SK-N-MC (cell line): ENCODE results near the gene SLC10A1.

Source experiments
- DNase-seq: peaks from one replicate; pipeline ENCODE4 v3.0.0-alpha.2; 2011; ENCODE audit warnings: low read depth, low spot score
- H3K27ac ChIP-seq: fragments of 200-600 bp; sonication (generic); 2 replicates; pipeline ENCODE4 v1.5.1; 2016; ENCODE audit warnings: mixed run types
- H3K36me3 ChIP-seq: fragments of 200-600 bp; sonication (generic); 2 replicates; pipeline ENCODE4 v1.6.1; 2017; ENCODE audit warnings: antibody characterized with exemption, low read length, mixed read lengths; ENCODE audit not compliant: insufficient read depth
- H3K4me3 ChIP-seq: fragments of 200-600 bp; sonication (generic); 2 replicates; pipeline ENCODE4 v1.5.1; 2016
- H3K9ac ChIP-seq: fragments of 200-600 bp; sonication (generic); 2 replicates; pipeline ENCODE4 v1.8.0; 2017; ENCODE audit warnings: mixed run types, mixed read lengths; ENCODE audit not compliant: insufficient read length
- H3K9me3 ChIP-seq: fragments of 200-600 bp; sonication (generic); 2 replicates; pipeline ENCODE4 v1.6.1; 2017; ENCODE audit warnings: low read depth, mild to moderate bottlenecking, antibody characterized with exemption, low read length, moderate library complexity, mixed read lengths
- EZH2 ChIP-seq: fragments of 200-600 bp; sonication (generic); IDR thresholded peaks from one replicate; pipeline ENCODE4 v1.6.1; 2017; ENCODE audit warnings: antibody characterized with exemption
- FOXP2 ChIP-seq: optimal IDR thresholded peaks from 2 replicates; pipeline ENCODE3; 2011; ENCODE audit warnings: mild to moderate bottlenecking, moderate library complexity; ENCODE audit not compliant: insufficient read depth; ENCODE audit errors: extremely low read length, control extremely low read depth
- POLR2AphosphoS5 ChIP-seq: IDR thresholded peaks from 2 replicates; pipeline ENCODE4 v1.6.1; 2012; ENCODE audit warnings: mild to moderate bottlenecking, low read depth, low read length, borderline replicate concordance

SLC10A1 gene

GRCh38 chr14:69768873-69769272 is 28.2 kb downstream of the SLC10A1 start:
- DNase-seq, result no peak
- TF ChIP-seq POLR2AphosphoS5 (no peak), FOXP2 (no peak), EZH2 (no peak)
- Histone ChIP-seq H3K4me3 (peak overlapping the region; percentile 100), H3K9ac (peak overlapping the region; percentile 100), H3K9me3 (no peaks in the 10 kb centered on the region), H3K36me3 (peaks cover 62% of the 10 kb centered on the region), H3K27ac (no peak overlapping the region)

- no peak for DNase-seq
- peak overlapping the region; percentile 100 for H3K9ac ChIP-seq
- no peaks in the 10 kb centered on the region for H3K9me3 ChIP-seq
- TF ChIP-seq FOXP2, result peak; percentile 86
- TF ChIP-seq POLR2AphosphoS5, result peak; percentile 26; the same call in 1 of the 2 replicates
- no peak for TF ChIP-seq EZH2
- peaks cover 49% of the 10 kb centered on the region for H3K36me3 ChIP-seq
- peak overlapping the region; percentile 100 for H3K4me3 ChIP-seq
- H3K27ac ChIP-seq, result peak overlapping the region; percentile 99
Measured at GRCh38 chr14:69767369-69767999, 29.6 kb downstream of the SLC10A1 start.

GRCh38 chr14:69766984-69767368 is 30.1 kb downstream of the SLC10A1 start, which contains the start of gene SRSF5:
Gene SRSF5 (plus strand): TSS chr14:69767142. CDS start chr14:69768157, 1,015 bp downstream.
- Histone ChIP-seq H3K4me3 (peak within 1 kb of the TSS; percentile 100), H3K9me3 (no peaks in the 10 kb centered on the region), H3K36me3 (peaks cover 43% of the 10 kb centered on the region), H3K9ac (peak within 1 kb of the TSS; percentile 100), H3K27ac (peak within 1 kb of the TSS; percentile 99)
- TF ChIP-seq FOXP2 (peak; percentile 92), EZH2 (no peak), POLR2AphosphoS5 (peak; percentile 99)
- peak; percentile 82 for DNase-seq

- H3K9me3 ChIP-seq, result no peaks in the 10 kb centered on the region
- H3K36me3 ChIP-seq, result peaks cover 13% of the 10 kb centered on the region
- H3K4me3 ChIP-seq, result no peak overlapping the region
- no peak for DNase-seq
- TF ChIP-seq POLR2AphosphoS5 (no peak), EZH2 (no peak), FOXP2 (no peak)
- no peak overlapping the region for H3K27ac ChIP-seq
- H3K9ac ChIP-seq, result no peak overlapping the region
Measured at GRCh38 chr14:69763761-69764510, 33.1 kb downstream of the SLC10A1 start.

- TF ChIP-seq POLR2AphosphoS5 (no peak), EZH2 (no peak), FOXP2 (no peak)
- no peak for DNase-seq
- H3K4me3 ChIP-seq, result no peak overlapping the region
- no peak overlapping the region for H3K9ac ChIP-seq
- no peaks in the 10 kb centered on the region for H3K36me3 ChIP-seq
- H3K9me3 ChIP-seq, result no peaks in the 10 kb centered on the region
- H3K27ac ChIP-seq, result no peak overlapping the region
Measured at GRCh38 chr14:69760810-69761209, 36.2 kb downstream of the SLC10A1 start.

- Histone ChIP-seq H3K9ac (no peak overlapping the region), H3K4me3 (no peak overlapping the region), H3K36me3 (no peaks in the 10 kb centered on the region), H3K9me3 (no peaks in the 10 kb centered on the region), H3K27ac (no peak overlapping the region)
- no peak for DNase-seq
- TF ChIP-seq FOXP2 (no peak), POLR2AphosphoS5 (no peak), EZH2 (no peak)
Measured at GRCh38 chr14:69756298-69756697, 40.7 kb downstream of the SLC10A1 start.

GRCh38 chr14:69755784-69756183 is 41.3 kb downstream of the SLC10A1 start:
- Histone ChIP-seq H3K4me3 (no peak overlapping the region), H3K27ac (no peak overlapping the region), H3K9me3 (no peaks in the 10 kb centered on the region), H3K9ac (no peak overlapping the region), H3K36me3 (no peaks in the 10 kb centered on the region)
- DNase-seq, result no peak
- TF ChIP-seq EZH2 (no peak), POLR2AphosphoS5 (no peak), FOXP2 (no peak)

GRCh38 chr14:69755296-69755695 is 41.7 kb downstream of the SLC10A1 start:
- Histone ChIP-seq H3K9ac (no peak overlapping the region), H3K4me3 (no peak overlapping the region), H3K27ac (no peak overlapping the region), H3K9me3 (no peaks in the 10 kb centered on the region), H3K36me3 (no peaks in the 10 kb centered on the region)
- DNase-seq, result no peak
- TF ChIP-seq FOXP2, result no peak
- TF ChIP-seq POLR2AphosphoS5, result no peak
- TF ChIP-seq EZH2, result no peak

- Histone ChIP-seq H3K9ac (no peak overlapping the region), H3K36me3 (no peaks in the 10 kb centered on the region), H3K27ac (peak overlapping the region; percentile 83), H3K9me3 (no peaks in the 10 kb centered on the region), H3K4me3 (no peak overlapping the region)
- DNase-seq, result no peak
- TF ChIP-seq EZH2, result no peak
- TF ChIP-seq POLR2AphosphoS5, result no peak
- no peak for TF ChIP-seq FOXP2
Measured at GRCh38 chr14:69754487-69754886, 42.6 kb downstream of the SLC10A1 start.
